Heart left ventricle (tissue), 13 donors: ENCODE data around the gene GOLGA6L26.
"Not testable (repeated sequence)": the region's sequence is repeated elsewhere in the genome, so short reads cannot be mapped to it uniquely, and the experiment has no call there.

Experiments
- POLR2A ChIP-seq, 2 donors: fragments of 450-650 bp; IDR thresholded peaks; one replicate each; pipeline ENCODE4 v1.6.1; 2017; ENCODE audit warnings: antibody characterized with exemption in 2 of 2, mild to moderate bottlenecking in 2 of 2, moderate library complexity in 2 of 2
- TF ChIP-seq, protein P1 (sequence below), 12 donors: fragments of 200-600 bp; sonication (generic) in 4 of 12; IDR thresholded peaks; one replicate each; pipeline versions ENCODE4 v1.5.0 to v1.8.0; 2018 to 2022; ENCODE audit warnings: antibody characterized with exemption in 12 of 12, mild to moderate bottlenecking in 5 of 12
- donor health status: ischemic (EF 13 %, LVEDD 7.1; RV severe dilation, severe dysfunction).
- donor health status: DM: no; HTN: yes; CAD: no.
- donor health status: DM: no; HTN: no; CAD: no.
- donor health status: ischemic (EF 25% LVEDD 6.9; RV normal size, moderate dysfunction).
- donor health status: ischemic (EF 25% LVEDD 5.7; RV mildly dilated, moderate dysfunction).
- donor health status: ischemic (EF 35%, LVEDD 5.7; RV mildly dilated, moderate dysfunction).
- donor health status: nonischemic (EF 11% LVEDD 7.7; RV severe dilation, severe dysfunction).
- donor health status: DM: yes; HTN: yes; CAD: no.
- donor health status: PGD.
- donor health status: ischemic (EF 29% LVEDD 5.4; RV normal size, mild dysfunction).
- donor health status: nonischemic (EF 23%, LVEDD 6.1; RV moderate dilation, normal function).

DNA sequence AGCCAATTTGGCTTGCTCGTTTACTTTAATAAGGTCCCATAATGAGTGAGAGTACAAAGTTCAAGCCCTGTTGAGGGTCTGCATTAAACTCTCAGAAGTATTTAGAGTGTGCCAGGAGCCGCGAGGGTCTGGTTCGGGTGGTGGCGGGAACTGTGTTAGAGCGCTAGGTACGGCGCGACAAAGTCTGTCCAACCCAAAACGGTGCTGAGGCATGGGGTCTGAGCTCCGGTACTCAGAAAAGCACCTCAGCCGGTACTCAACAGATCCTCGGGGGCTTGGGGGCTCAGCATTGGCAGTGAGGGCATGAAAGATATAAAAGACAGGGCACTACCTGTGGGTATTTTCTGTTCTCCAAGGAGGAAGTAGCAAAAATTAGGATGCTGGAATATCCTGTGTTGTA lies 45.0 kb upstream of the GOLGA6L26 start:
- TF ChIP-seq, protein P1, sequence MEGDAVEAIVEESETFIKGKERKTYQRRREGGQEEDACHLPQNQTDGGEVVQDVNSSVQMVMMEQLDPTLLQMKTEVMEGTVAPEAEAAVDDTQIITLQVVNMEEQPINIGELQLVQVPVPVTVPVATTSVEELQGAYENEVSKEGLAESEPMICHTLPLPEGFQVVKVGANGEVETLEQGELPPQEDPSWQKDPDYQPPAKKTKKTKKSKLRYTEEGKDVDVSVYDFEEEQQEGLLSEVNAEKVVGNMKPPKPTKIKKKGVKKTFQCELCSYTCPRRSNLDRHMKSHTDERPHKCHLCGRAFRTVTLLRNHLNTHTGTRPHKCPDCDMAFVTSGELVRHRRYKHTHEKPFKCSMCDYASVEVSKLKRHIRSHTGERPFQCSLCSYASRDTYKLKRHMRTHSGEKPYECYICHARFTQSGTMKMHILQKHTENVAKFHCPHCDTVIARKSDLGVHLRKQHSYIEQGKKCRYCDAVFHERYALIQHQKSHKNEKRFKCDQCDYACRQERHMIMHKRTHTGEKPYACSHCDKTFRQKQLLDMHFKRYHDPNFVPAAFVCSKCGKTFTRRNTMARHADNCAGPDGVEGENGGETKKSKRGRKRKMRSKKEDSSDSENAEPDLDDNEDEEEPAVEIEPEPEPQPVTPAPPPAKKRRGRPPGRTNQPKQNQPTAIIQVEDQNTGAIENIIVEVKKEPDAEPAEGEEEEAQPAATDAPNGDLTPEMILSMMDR (IDR thresholded peaks at IDR 0.05), result not testable (repeated sequence)
- not testable (repeated sequence) for TF ChIP-seq POLR2A (IDR thresholded peaks at IDR 0.05)
